H1 (cell line): ENCODE data around the gene KRCC1. TPM values are rescaled to one million over a fixed set of nuclear protein-coding genes. Genes with fewer than 3 reads are reported as not detected.

ENCODE experiments used
- CTCF ChIA-PET: fragments of 300-600 bp; sonication (Branson Sonifier 250); formaldehyde crosslinking; loops from one replicate; lab custom pipeline; 2021; ENCODE audit not compliant: partially characterized antibody; lab: Charles Lee
- POLR2A ChIA-PET: fragments of 300-600 bp; sonication (Branson Sonifier 250); formaldehyde crosslinking; loops from one replicate; lab custom pipeline; 2021; ENCODE audit warnings: inconsistent platforms; ENCODE audit not compliant: partially characterized antibody; lab: Charles Lee
- DNase-seq, 2 experiments: peaks; one replicate each; pipeline versions ENCODE4 v3.0.0 to v3.0.0-alpha.2; 2010 to 2022; ENCODE audit warnings: low spot score in 2 of 2, low read depth in 1 of 2, mixed read lengths in 1 of 2
- FAIRE-seq: peaks from 2 replicates; lab custom pipeline; 2011; peaks lifted over from hg19 to GRCh38; lab: Jason Lieb, UNC
- H2AFZ ChIP-seq: 2 replicates; pipeline ENCODE4 v1.8.1; 2012; ENCODE audit warnings: low read length, inconsistent platforms
- H2AK5ac ChIP-seq: 2 replicates; pipeline ENCODE4 v1.6.1; 2013; ENCODE audit warnings: low read depth, low read length
- H2BK120ac ChIP-seq: replicated peaks from 2 replicates; pipeline ENCODE3; 2013; ENCODE audit warnings: low read depth, low read length, inconsistent platforms
- H2BK12ac ChIP-seq: 2 replicates; pipeline ENCODE4 v1.6.1; 2013; ENCODE audit warnings: low read depth, low read length
- H2BK15ac ChIP-seq: 2 replicates; pipeline ENCODE4 v1.6.1; 2013; ENCODE audit warnings: low read length
- H2BK20ac ChIP-seq: 2 replicates; pipeline ENCODE4 v1.6.1; 2013; ENCODE audit warnings: low read length
- H2BK5ac ChIP-seq: 2 replicates; pipeline ENCODE4 v1.6.1; 2013; ENCODE audit warnings: low read depth, low read length
- H3K14ac ChIP-seq: 2 replicates; pipeline ENCODE4 v1.6.1; 2013; ENCODE audit warnings: inconsistent platforms; ENCODE audit not compliant: insufficient read length
- H3K18ac ChIP-seq: 2 replicates; pipeline ENCODE4 v1.6.1; 2013; ENCODE audit warnings: low read length; ENCODE audit errors: extremely low read depth
- H3K23ac ChIP-seq: 2 replicates; pipeline ENCODE4 v1.6.1; 2013; ENCODE audit warnings: inconsistent platforms; ENCODE audit not compliant: insufficient read length
- H3K23me2 ChIP-seq: 2 replicates; pipeline ENCODE4 v1.6.1; 2013; ENCODE audit warnings: low read depth, low read length
- H3K27ac ChIP-seq: 2 replicates; pipeline ENCODE4 v1.6.1; 2011; ENCODE audit warnings: low read depth, low read length, inconsistent platforms
- H3K27me3 ChIP-seq, 4 experiments: replicated peaks in 1 of 4; 1 replicate in 1 of 4; 2 replicates in 3 of 4; pipeline versions ENCODE4 v1.6.1 to v1.8.1; 2011 to 2013; ENCODE audit warnings: low read length in 3 of 4, mild to moderate bottlenecking in 3 of 4, inconsistent platforms in 2 of 4, mixed read lengths in 2 of 4, moderate library complexity in 1 of 4; ENCODE audit not compliant: control insufficient read depth in 3 of 4, insufficient read depth in 3 of 4; ENCODE audit errors: extremely low read depth in 1 of 4
- H3K36me3 ChIP-seq, 4 experiments: 2 replicates each; pipeline versions ENCODE4 v1.6.1 to v1.8.1; 2011 to 2013; ENCODE audit warnings: mild to moderate bottlenecking in 4 of 4, low read length in 3 of 4, moderate library complexity in 2 of 4, control low read depth in 1 of 4, inconsistent platforms in 1 of 4; ENCODE audit not compliant: insufficient read depth in 4 of 4, control insufficient read depth in 2 of 4
- H3K4ac ChIP-seq: replicated peaks from 2 replicates; pipeline ENCODE3; 2013; ENCODE audit warnings: low read length, low read depth, mixed read lengths, inconsistent platforms; ENCODE audit not compliant: insufficient read length
- H3K4me1 ChIP-seq, 4 experiments: replicated peaks in 1 of 4; 1 replicate in 1 of 4; 2 replicates in 3 of 4; pipeline versions ENCODE4 v1.6.1 to v1.8.1; 2011 to 2013; ENCODE audit warnings: low read length in 3 of 4, inconsistent platforms in 2 of 4, mixed read lengths in 1 of 4; ENCODE audit not compliant: insufficient read depth in 4 of 4, control insufficient read depth in 3 of 4
- H3K4me2 ChIP-seq, 2 experiments: 2 replicates each; pipeline versions ENCODE4 v1.6.1 to v1.8.1; 2011 to 2013; ENCODE audit warnings: low read depth in 2 of 2, low read length in 2 of 2, control low read depth in 1 of 2, inconsistent platforms in 1 of 2, mild to moderate bottlenecking in 1 of 2; ENCODE audit not compliant: insufficient read depth in 1 of 2
- H3K4me3 ChIP-seq, 4 experiments: fragments of 200-600, 300-600 bp in 1 of 4; sonication (generic), shearing (Covaris generic), sonication (Bioruptor Twin) in 1 of 4; 2 replicates each; pipeline versions ENCODE4 v1.5.1 to v1.8.1; 2011 to 2016; ENCODE audit warnings: low read length in 4 of 4, low read depth in 3 of 4, control low read depth in 2 of 4, inconsistent platforms in 2 of 4, mild to moderate bottlenecking in 2 of 4, mixed read lengths in 1 of 4, moderate library complexity in 1 of 4; ENCODE audit not compliant: insufficient read depth in 2 of 4; ENCODE audit errors: extremely low read depth in 1 of 4
- H3K56ac ChIP-seq: replicated peaks from 2 replicates; pipeline ENCODE3; 2013; ENCODE audit warnings: low read depth, mild to moderate bottlenecking, mixed read lengths, low read length, inconsistent platforms; ENCODE audit not compliant: insufficient read length
- H3K79me1 ChIP-seq: 2 replicates; pipeline ENCODE4 v1.6.1; 2013; ENCODE audit warnings: low read depth, low read length, control low read depth
- H3K79me2 ChIP-seq, 2 experiments: 2 replicates each; pipeline versions ENCODE4 v1.6.1 to v1.8.1; 2012 to 2013; ENCODE audit warnings: low read length in 2 of 2, mild to moderate bottlenecking in 2 of 2, inconsistent platforms in 1 of 2; ENCODE audit not compliant: insufficient read depth in 2 of 2, control insufficient read depth in 1 of 2
- H3K9ac ChIP-seq, 4 experiments: replicated peaks in 1 of 4; 1 replicate in 1 of 4; 2 replicates in 3 of 4; pipeline versions ENCODE4 v1.6.1 to v1.8.1; 2011 to 2013; ENCODE audit warnings: low read depth in 3 of 4, low read length in 3 of 4, control low read depth in 2 of 4, mild to moderate bottlenecking in 2 of 4, moderate library complexity in 2 of 4, inconsistent platforms in 1 of 4; ENCODE audit errors: extremely low read depth in 1 of 4
- H3K9me3 ChIP-seq, 2 experiments: 2 replicates each; pipeline versions ENCODE4 v1.6.1 to v1.8.1; 2012 to 2013; ENCODE audit warnings: mild to moderate bottlenecking in 2 of 2, moderate library complexity in 2 of 2, control low read depth in 1 of 2, inconsistent platforms in 1 of 2, low read depth in 1 of 2, low read length in 1 of 2, mixed read lengths in 1 of 2; ENCODE audit not compliant: insufficient read depth in 2 of 2
- H4K20me1 ChIP-seq, 2 experiments: replicated peaks in 1 of 2; 2 replicates each; pipeline versions ENCODE3 to v1.8.1; 2011 to 2013; ENCODE audit warnings: inconsistent platforms in 2 of 2, low read length in 2 of 2, mild to moderate bottlenecking in 1 of 2; ENCODE audit not compliant: insufficient read depth in 2 of 2, control insufficient read depth in 1 of 2
- H4K5ac ChIP-seq: 2 replicates; pipeline ENCODE4 v1.6.1; 2013; ENCODE audit warnings: low read length, low read depth, mixed read lengths, inconsistent platforms; ENCODE audit not compliant: insufficient read length
- H4K8ac ChIP-seq: 2 replicates; pipeline ENCODE4 v1.8.0; 2013; ENCODE audit warnings: mild to moderate bottlenecking, moderate library complexity, low read length, inconsistent platforms; ENCODE audit not compliant: insufficient read depth; ENCODE audit errors: extremely low read depth
- H4K91ac ChIP-seq: replicated peaks from 2 replicates; pipeline ENCODE3; 2013; ENCODE audit warnings: low read length, mixed read lengths, inconsistent platforms; ENCODE audit not compliant: insufficient read length
- CTCF ChIP-seq, 3 experiments: IDR thresholded peaks; 1 replicate in 2 of 3; 2 replicates in 1 of 3; pipeline versions ENCODE4 v1.5.1 to v1.6.1; 2011; ENCODE audit warnings: low read length in 3 of 3, mild to moderate bottlenecking in 3 of 3, inconsistent platforms in 2 of 3, low read depth in 1 of 3, moderate library complexity in 1 of 3; ENCODE audit not compliant: insufficient read depth in 1 of 3; ENCODE audit errors: control extremely low read depth in 1 of 3
- HDAC6 ChIP-seq: IDR thresholded peaks from one replicate; pipeline ENCODE4 v1.7.1; 2012; ENCODE audit warnings: low read depth, mild to moderate bottlenecking, inconsistent platforms, low read length, moderate library complexity
- JUND ChIP-seq: IDR thresholded peaks from 2 replicates; pipeline ENCODE4 v1.6.1; 2011; ENCODE audit warnings: mild to moderate bottlenecking, improper control_type of control experiment, low read length
- KDM4A ChIP-seq: IDR thresholded peaks from one replicate; pipeline ENCODE4 v1.7.1; 2012; ENCODE audit warnings: low read depth, mild to moderate bottlenecking, moderate library complexity, low read length, inconsistent platforms; ENCODE audit not compliant: severe bottlenecking
- KDM5A ChIP-seq: fragments of 200-600 bp; IDR thresholded peaks from 2 replicates; pipeline ENCODE4 v1.7.1; 2012; ENCODE audit warnings: mild to moderate bottlenecking, low read length, inconsistent platforms, mixed read lengths
- NANOG ChIP-seq: IDR thresholded peaks from 2 replicates; pipeline ENCODE4 v1.6.1; 2011; ENCODE audit warnings: low read length, low read depth, mild to moderate bottlenecking, inconsistent platforms; ENCODE audit not compliant: insufficient read depth, poor library complexity, severe bottlenecking
- POU5F1 ChIP-seq: IDR thresholded peaks from 2 replicates; pipeline ENCODE4 v1.6.1; 2011; ENCODE audit warnings: low read depth, mild to moderate bottlenecking, low read length, moderate library complexity
- SIN3A ChIP-seq, 2 experiments: IDR thresholded peaks in 1 of 2; conservative IDR thresholded peaks in 1 of 2; 2 replicates each; pipeline ENCODE4 v1.6.1; 2011 to 2012; ENCODE audit warnings: low read length in 2 of 2, improper control_type of control experiment in 1 of 2, low read depth in 1 of 2, mild to moderate bottlenecking in 1 of 2
- SIX5 ChIP-seq: IDR thresholded peaks from 2 replicates; pipeline ENCODE4 v1.6.1; 2011; ENCODE audit warnings: mild to moderate bottlenecking, low read depth, low read length
- TBP ChIP-seq: IDR thresholded peaks from 2 replicates; pipeline ENCODE4 v1.6.1; 2011; ENCODE audit warnings: low read depth, low read length, improper control_type of control experiment
- TEAD4 ChIP-seq: IDR thresholded peaks from 2 replicates; pipeline ENCODE4 v1.6.1; 2012; ENCODE audit warnings: low read depth, low read length, inconsistent platforms, mixed read lengths
- WGBS, 2 experiments: shearing (Covaris generic) in 1 of 2; methylation state at CpG; one replicate each; pipeline versions ENCODE4 v1.1.6 to v1.1.7; 2013 to 2015; ENCODE audit warnings: low lambda C conversion rate in 2 of 2, mixed read lengths in 2 of 2, inconsistent platforms in 1 of 2, low coverage in 1 of 2, missing lambda C conversion rate in 1 of 2; ENCODE audit not compliant: insufficient replicate concordance in 2 of 2, insufficient coverage in 1 of 2, insufficient read length in 1 of 2; ENCODE audit errors: extremely low coverage in 1 of 2, missing lambda C conversion rate in 1 of 2; 5-methylcytosine and 5-hydroxymethylcytosine counted together
- polyA plus RNA-seq, 7 experiments: library from polyadenylated mRNA; depleted of rRNA in 3 of 7; stranded (reverse) in 5 of 7; unstranded in 2 of 7; fragments of >200 nt in 5 of 7; fragments of 200-250 nt in 2 of 7; gene quantifications; 1 replicate in 5 of 7; 2 replicates in 1 of 7; 4 replicates in 1 of 7; pipeline versions ENCODE4 v1.2.1 to v1.2.3, GENCODE V29; 2011 to 2013; ENCODE audit warnings: missing spikeins in 2 of 7, mixed read lengths in 2 of 7
- total RNA-seq: library from RNA; stranded (reverse); fragmentation: NEBNext Ultra II Directional; extraction: Animal tissue kit (Norgen Biotek cat#: 25700); gene quantifications from 2 replicates; pipeline ENCODE4 v1.2.1, GENCODE V29; 2021

The KRCC1 gene
- total and polyA plus RNA-seq, 2 of the 8 experiments (the other 6 are each of a cell fraction or from before 2014, with no cell fraction given), result 5.1 to 8.5 TPM

DNA sequence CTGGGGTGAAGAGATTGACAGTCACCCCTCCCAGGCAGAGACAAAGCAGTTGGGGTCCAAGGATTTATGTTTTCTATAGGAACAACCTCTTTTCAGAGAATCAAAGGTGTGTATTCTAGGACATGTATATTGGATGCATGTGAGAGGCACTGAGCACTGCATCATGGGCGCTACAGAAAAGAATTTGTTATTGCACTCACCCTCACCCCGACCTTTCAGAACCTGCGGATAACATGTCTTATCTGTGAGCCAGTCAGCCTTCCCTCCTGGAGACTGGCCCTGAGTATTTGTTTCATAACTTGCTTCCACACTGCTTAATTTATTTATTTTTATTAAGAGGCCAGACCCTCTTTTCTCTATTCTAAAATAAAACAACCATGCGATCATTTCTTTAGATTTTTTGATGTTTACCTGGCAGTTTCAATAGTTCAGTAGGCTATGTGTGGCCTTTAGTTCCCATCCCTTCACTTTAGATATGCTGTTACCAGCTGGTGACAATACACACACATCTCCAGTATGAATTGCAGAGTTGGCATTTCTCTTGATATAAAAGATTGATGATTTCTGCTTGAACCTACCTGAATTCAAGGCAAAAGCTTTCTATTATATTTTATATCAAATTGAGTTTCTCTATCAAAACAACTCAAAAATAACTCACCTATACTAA is 42.4 kb upstream of the KRCC1 start:
- H4K8ac ChIP-seq, result no peak overlapping the region
- H3K9me3 ChIP-seq, result no peaks in the 10 kb centered on the region
- no peak overlapping the region for H2BK5ac ChIP-seq
- no peak overlapping the region for H3K56ac ChIP-seq
- H3K23me2 ChIP-seq, result no peaks in the 10 kb centered on the region
- no peak overlapping the region for H3K18ac ChIP-seq
- H3K79me1 ChIP-seq, result no peaks in the 10 kb centered on the region
- H3K4me3 ChIP-seq, result no peak overlapping the region
- no peak overlapping the region for H2BK12ac ChIP-seq
- H3K23ac ChIP-seq, result no peak overlapping the region
- POLR2A ChIA-PET, result no interaction called here
- H2AK5ac ChIP-seq, result no peak overlapping the region
- no peak overlapping the region for H2BK120ac ChIP-seq
- H3K36me3 ChIP-seq, result no peaks in the 10 kb centered on the region
- no peak for DNase-seq
- no peak overlapping the region for H2BK20ac ChIP-seq
- H4K91ac ChIP-seq, result no peak overlapping the region
- H3K9ac ChIP-seq, result no peak overlapping the region
- H3K14ac ChIP-seq, result no peak overlapping the region
- no peak overlapping the region for H3K4ac ChIP-seq
- H3K27me3 ChIP-seq, result no peaks in the 10 kb centered on the region
- no peaks in the 10 kb centered on the region for H3K79me2 ChIP-seq
- H3K4me2 ChIP-seq, result no peak overlapping the region
- 90% methylated on average over 4 of the region's 4 CpGs; no CpG with 5 or more reads in 1 of the 2 experiments for WGBS, 2 experiments
- H4K20me1 ChIP-seq, result no peaks in the 10 kb centered on the region
- H3K4me1 ChIP-seq, result peaks cover 0 to 12% (median 3%) of the 10 kb centered on the region in 4 experiments; a peak in 5 of 7 replicates
- FAIRE-seq, result no peak
- no peak overlapping the region for H2AFZ ChIP-seq
- no peak overlapping the region for H2BK15ac ChIP-seq
- CTCF ChIA-PET, result interaction anchor here (1.6 to 4.2 kb wide), 2 partner anchors 12 to 37 kb away, joined by 3 to 26 read pairs; no protein-coding TSS in a partner anchor
- H4K5ac ChIP-seq, result no peak overlapping the region
- H3K27ac ChIP-seq, result no peak overlapping the region
- TF ChIP-seq TBP, result no peak
- TF ChIP-seq KDM4A, result no peak
- TF ChIP-seq POU5F1, result no peak
- TF ChIP-seq CTCF (IDR thresholded peaks at IDR 0.05; ENCODE audit: control extremely low read depth in 1 of 3, insufficient read depth in 1 of 3, low read depth in 1 of 3, low read length in 3 of 3), result no peak
- no peak for TF ChIP-seq KDM5A
- no peak for TF ChIP-seq SIN3A (conservative IDR thresholded peaks at IDR 0.05 in 1 of 2, IDR thresholded peaks at IDR 0.05 in 1 of 2; ENCODE audit: low read depth in 1 of 2, low read length in 2 of 2)
- no peak for TF ChIP-seq TEAD4
- TF ChIP-seq SIX5, result no peak
- TF ChIP-seq JUND, result no peak
- no peak for TF ChIP-seq HDAC6
- TF ChIP-seq NANOG, result no peak
